HG03469 (cell line): ENCODE results near the gene KANSL1L.
A peak's percentile ranks its signal among the peaks of the same experiment; 100 is the strongest.

Source experiments
- ATAC-seq: cut with Tn5 transposase; IDR thresholded peaks from one replicate; pipeline ENCODE4 v1.9.1; 2021; ENCODE audit warnings: mild to moderate bottlenecking, moderate library complexity, moderate number of reproducible peaks; ENCODE audit not compliant: unreplicated experiment

Gene KANSL1L

GRCh38 chr2:210072922-210073509 is 98.2 kb downstream of the KANSL1L start:
- peak; percentile 78 for ATAC-seq

GRCh38 chr2:210072493-210072892 is 98.7 kb downstream of the KANSL1L start:
- no peak for ATAC-seq

- no peak for ATAC-seq
Observed at GRCh38 chr2:210063306-210063705, 107.9 kb downstream of the KANSL1L start.

- no peak for ATAC-seq
Observed at GRCh38 chr2:210055825-210056224, 115.4 kb downstream of the KANSL1L start.

GRCh38 chr2:210054696-210055095 is 116.5 kb downstream of the KANSL1L start:
- ATAC-seq: no peak

- ATAC-seq: no peak
Observed at GRCh38 chr2:210050885-210051284, 120.3 kb downstream of the KANSL1L start.

- ATAC-seq: no peak
Observed at GRCh38 chr2:210049831-210050230, 121.4 kb downstream of the KANSL1L start.

- ATAC-seq: no peak
Observed at GRCh38 chr2:210046851-210047500, 124.2 kb downstream of the KANSL1L start.

GRCh38 chr2:210038078-210038477 is 133.1 kb downstream of the KANSL1L start:
- ATAC-seq: no peak

GRCh38 chr2:210035679-210036078 is 135.5 kb downstream of the KANSL1L start:
- no peak for ATAC-seq

- no peak for ATAC-seq
Observed at GRCh38 chr2:210034087-210034683, 137.0 kb downstream of the KANSL1L start.

- ATAC-seq: no peak
Observed at GRCh38 chr2:210028178-210028577, 143.0 kb downstream of the KANSL1L start.

- no peak for ATAC-seq
Observed at GRCh38 chr2:210027608-210028007, 143.6 kb downstream of the KANSL1L start.

GRCh38 chr2:210022824-210023223 is 148.4 kb downstream of the KANSL1L start:
- ATAC-seq: no peak

GRCh38 chr2:210020138-210020537 is 151.1 kb downstream of the KANSL1L start:
- ATAC-seq: no peak

- ATAC-seq: no peak
Observed at GRCh38 chr2:210009896-210010295, 161.3 kb downstream of the KANSL1L start.

GRCh38 chr2:210009126-210009525 is 162.1 kb downstream of the KANSL1L start:
- no peak for ATAC-seq

GRCh38 chr2:210007895-210008294 is 163.3 kb downstream of the KANSL1L start:
- ATAC-seq: no peak

GRCh38 chr2:210004881-210005280 is 166.3 kb downstream of the KANSL1L start:
- no peak for ATAC-seq

- ATAC-seq: no peak
Observed at GRCh38 chr2:210003359-210003758, 167.8 kb downstream of the KANSL1L start.

GRCh38 chr2:210002158-210003157 is 168.8 kb downstream of the KANSL1L start, which contains the start of gene RPE:
RPE (plus strand) TSS chr2:210002638; CDS start chr2:210002662, 24 bp downstream.
- ATAC-seq: peak; percentile 97
